Measurements from ENCODE around the gene SLCO2A1.

SLCO2A1 gene

GRCh38 chr3:133892541-133893231, 137.0 kb downstream of the SLCO2A1 start:
- Histone ChIP-seq H3K9ac (ENCODE audit: insufficient read length, low read depth) (no peak overlapping the region), H3K36me3 (ENCODE audit: insufficient read depth, insufficient read length, low read length) (no peaks in the 10 kb centered on the region), H3K9me3 (ENCODE audit: insufficient read depth, low read length) (no peaks in the 10 kb centered on the region), H3K4me1 (ENCODE audit: insufficient read depth, insufficient read length) (peaks cover 24% of the 10 kb centered on the region), H3K27me3 (ENCODE audit: insufficient read depth, insufficient read length) (peaks cover 29% of the 10 kb centered on the region), H3K4me3 (ENCODE audit: insufficient read length, low read depth) (no peak overlapping the region)
- no peak for DNase-seq (ENCODE audit: low read depth, low spot score)
- no peak for TF ChIP-seq YY1 (IDR thresholded peaks at IDR 0.05; ENCODE audit: insufficient read depth, insufficient read length)
- no peak for TF ChIP-seq SUZ12 (IDR thresholded peaks at IDR 0.05; ENCODE audit: extremely low read depth, insufficient read depth, insufficient read length)
- TF ChIP-seq ZNF274 (IDR thresholded peaks at IDR 0.05; ENCODE audit: low read depth, low read length) = no peak

DNA sequence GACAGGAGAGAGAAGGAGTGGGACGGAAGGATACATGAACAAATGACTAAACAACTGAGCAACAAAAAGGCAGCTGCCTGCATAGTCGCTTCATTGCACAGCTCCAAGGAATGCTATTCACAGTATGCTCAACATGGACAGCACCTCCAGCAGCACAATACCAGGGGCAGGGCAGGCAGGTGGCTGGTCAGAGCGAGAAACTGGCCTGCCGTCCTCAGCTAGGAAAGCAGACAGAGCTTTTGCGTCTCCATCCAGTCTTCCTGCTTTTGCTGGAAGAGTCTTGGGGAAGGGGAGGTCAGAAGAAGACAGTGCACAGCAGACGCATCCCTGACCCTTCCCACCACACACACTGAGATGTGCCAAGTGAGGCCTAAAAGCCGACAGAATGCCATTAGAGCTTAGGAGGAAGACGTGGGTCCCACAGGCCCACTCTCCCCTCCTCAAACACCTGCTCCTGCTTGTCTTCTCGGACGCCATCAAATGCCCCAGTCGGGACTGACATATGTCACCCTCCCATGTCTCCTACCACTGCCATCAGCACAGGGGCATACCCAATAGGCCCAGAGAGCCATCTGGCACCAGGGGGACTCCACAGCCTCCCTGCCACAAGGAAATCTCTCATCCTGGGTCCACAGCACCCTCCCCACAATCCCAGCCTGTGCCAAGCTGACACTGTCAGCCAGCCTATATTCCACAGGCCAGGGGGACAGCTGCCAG, 137.9 kb downstream of the SLCO2A1 start:
- Histone ChIP-seq H3K36me3 (ENCODE audit: insufficient read depth, insufficient read length, low read length) (no peaks in the 10 kb centered on the region), H3K4me3 (ENCODE audit: insufficient read length, low read depth) (no peak overlapping the region), H3K4me1 (ENCODE audit: insufficient read depth, insufficient read length) (peaks cover 29% of the 10 kb centered on the region), H3K9me3 (ENCODE audit: insufficient read depth, low read length) (no peaks in the 10 kb centered on the region), H3K9ac (ENCODE audit: insufficient read length, low read depth) (no peak overlapping the region), H3K27me3 (ENCODE audit: insufficient read depth, insufficient read length) (peaks cover 20% of the 10 kb centered on the region)
- no peak for DNase-seq (ENCODE audit: low read depth, low spot score)
- TF ChIP-seq SUZ12 (IDR thresholded peaks at IDR 0.05; ENCODE audit: extremely low read depth, insufficient read depth, insufficient read length) (no peak), YY1 (IDR thresholded peaks at IDR 0.05; ENCODE audit: insufficient read depth, insufficient read length) (no peak), ZNF274 (IDR thresholded peaks at IDR 0.05; ENCODE audit: low read depth, low read length) (no peak)

DNA sequence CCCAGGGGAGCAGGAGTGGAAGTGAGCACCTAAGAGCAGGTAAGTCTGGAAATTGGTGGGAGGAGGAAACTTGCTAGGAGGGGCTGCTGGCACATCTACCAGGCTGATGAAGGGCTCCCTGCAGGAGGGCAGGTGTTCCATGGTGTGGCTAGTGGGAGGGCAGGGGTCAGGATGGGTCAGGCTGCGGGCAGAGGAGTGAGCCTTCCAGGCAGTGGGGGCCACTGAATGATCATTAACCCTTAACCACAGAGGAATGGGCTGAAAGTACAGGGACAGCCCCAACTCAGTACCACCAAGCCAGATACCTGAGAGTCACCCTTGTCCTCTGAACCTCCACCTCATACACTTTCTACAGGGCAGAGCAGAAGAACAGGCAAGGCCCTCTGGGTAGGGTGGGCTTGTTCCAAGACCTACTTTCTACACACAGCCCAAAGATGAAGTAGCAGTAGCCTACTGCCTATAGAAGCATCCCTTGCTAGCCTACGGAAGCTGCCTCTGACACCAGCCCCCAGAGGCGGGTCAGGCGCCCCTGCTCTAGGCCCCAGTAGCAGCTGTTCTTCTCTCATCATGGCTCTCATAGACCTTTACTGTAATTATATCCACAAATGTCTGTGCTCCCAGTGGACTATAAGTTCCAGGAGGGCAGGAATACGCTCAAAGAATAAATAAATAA, 138.6 kb downstream of the SLCO2A1 start:
- DNase-seq (ENCODE audit: low read depth, low spot score) = no peak
- peaks cover 26% of the 10 kb centered on the region for H3K4me1 ChIP-seq (ENCODE audit: insufficient read depth, insufficient read length)
- H3K27me3 ChIP-seq (ENCODE audit: insufficient read depth, insufficient read length) = peaks cover 13% of the 10 kb centered on the region
- H3K9ac ChIP-seq (ENCODE audit: insufficient read length, low read depth) = no peak overlapping the region
- TF ChIP-seq YY1 (IDR thresholded peaks at IDR 0.05; ENCODE audit: insufficient read depth, insufficient read length) (no peak), SUZ12 (IDR thresholded peaks at IDR 0.05; ENCODE audit: extremely low read depth, insufficient read depth, insufficient read length) (no peak), ZNF274 (IDR thresholded peaks at IDR 0.05; ENCODE audit: low read depth, low read length) (no peak)
- no peaks in the 10 kb centered on the region for H3K9me3 ChIP-seq (ENCODE audit: insufficient read depth, low read length)
- H3K4me3 ChIP-seq (ENCODE audit: insufficient read length, low read depth) = no peak overlapping the region
- no peaks in the 10 kb centered on the region for H3K36me3 ChIP-seq (ENCODE audit: insufficient read depth, insufficient read length, low read length)

DNA sequence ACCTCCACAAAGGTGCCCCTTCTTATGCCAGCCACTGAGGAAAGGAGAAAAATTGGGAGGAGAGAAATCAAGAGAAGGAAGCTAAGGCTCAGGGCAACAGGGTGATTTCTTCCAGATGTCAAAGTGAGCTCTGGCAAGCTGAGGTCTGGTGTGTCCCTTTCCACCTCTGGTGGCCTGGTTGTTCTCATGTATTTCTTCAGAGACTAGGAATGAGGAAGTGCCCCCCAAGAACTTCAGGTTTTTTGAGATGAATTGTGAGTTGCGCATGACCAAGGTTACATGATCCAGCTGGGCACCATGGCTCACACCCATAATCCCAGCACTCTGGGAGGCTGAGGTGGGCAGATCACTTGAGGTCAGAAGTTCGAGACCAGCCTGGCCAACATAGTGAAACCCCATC, 139.7 kb downstream of the SLCO2A1 start:
- Histone ChIP-seq H3K36me3 (ENCODE audit: insufficient read depth, insufficient read length, low read length) (no peaks in the 10 kb centered on the region), H3K9me3 (ENCODE audit: insufficient read depth, low read length) (no peaks in the 10 kb centered on the region), H3K4me3 (ENCODE audit: insufficient read length, low read depth) (no peak overlapping the region), H3K9ac (ENCODE audit: insufficient read length, low read depth) (no peak overlapping the region), H3K4me1 (ENCODE audit: insufficient read depth, insufficient read length) (peaks cover 26% of the 10 kb centered on the region), H3K27me3 (ENCODE audit: insufficient read depth, insufficient read length) (peaks cover 10% of the 10 kb centered on the region)
- no peak for DNase-seq (ENCODE audit: low read depth, low spot score)
- TF ChIP-seq ZNF274 (IDR thresholded peaks at IDR 0.05; ENCODE audit: low read depth, low read length) (no peak), YY1 (IDR thresholded peaks at IDR 0.05; ENCODE audit: insufficient read depth, insufficient read length) (no peak), SUZ12 (IDR thresholded peaks at IDR 0.05; ENCODE audit: extremely low read depth, insufficient read depth, insufficient read length) (no peak)

DNA sequence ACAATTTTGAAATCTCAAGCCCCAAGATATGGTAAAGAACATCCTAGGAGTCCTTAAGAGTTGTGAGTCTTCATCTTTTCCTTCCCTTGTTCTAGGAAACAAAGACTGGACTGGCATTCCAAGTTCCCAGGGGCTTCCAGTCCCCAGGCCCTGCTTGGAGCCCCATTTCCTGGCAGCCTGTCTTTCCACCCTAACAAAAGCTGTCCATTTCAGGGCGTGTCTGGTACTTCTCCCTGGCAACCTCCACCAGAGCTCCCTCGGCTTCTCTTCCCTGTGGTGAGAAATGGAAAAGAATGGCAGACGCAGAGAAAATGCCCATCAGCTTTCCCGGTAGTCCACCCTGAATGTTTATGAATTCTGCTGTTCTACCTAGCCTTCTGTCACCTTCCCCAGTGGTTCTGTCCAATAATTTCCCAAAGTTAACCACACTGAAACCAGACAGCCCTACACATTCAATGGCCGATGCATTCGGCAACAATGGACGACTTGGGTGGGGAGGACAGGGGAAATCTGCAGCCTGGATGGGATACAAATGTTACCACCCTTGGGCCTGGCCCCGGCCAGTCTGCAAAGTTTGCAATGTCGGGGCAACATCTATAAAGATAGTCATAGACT, 140.9 kb downstream of the SLCO2A1 start:
- Histone ChIP-seq H3K36me3 (ENCODE audit: insufficient read depth, insufficient read length, low read length) (no peaks in the 10 kb centered on the region), H3K9ac (ENCODE audit: insufficient read length, low read depth) (no peak overlapping the region), H3K4me1 (ENCODE audit: insufficient read depth, insufficient read length) (peaks cover 18% of the 10 kb centered on the region), H3K27me3 (ENCODE audit: insufficient read depth, insufficient read length) (peaks cover 3% of the 10 kb centered on the region), H3K9me3 (ENCODE audit: insufficient read depth, low read length) (no peaks in the 10 kb centered on the region), H3K4me3 (ENCODE audit: insufficient read length, low read depth) (no peak overlapping the region)
- TF ChIP-seq YY1 (IDR thresholded peaks at IDR 0.05; ENCODE audit: insufficient read depth, insufficient read length) = no peak
- TF ChIP-seq SUZ12 (IDR thresholded peaks at IDR 0.05; ENCODE audit: extremely low read depth, insufficient read depth, insufficient read length) = no peak
- TF ChIP-seq ZNF274 (IDR thresholded peaks at IDR 0.05; ENCODE audit: low read depth, low read length) = no peak
- no peak for DNase-seq (ENCODE audit: low read depth, low spot score)

- no peak overlapping the region for H3K9ac ChIP-seq (ENCODE audit: insufficient read length, low read depth)
- H3K36me3 ChIP-seq (ENCODE audit: insufficient read depth, insufficient read length, low read length) = no peaks in the 10 kb centered on the region
- DNase-seq (ENCODE audit: low read depth, low spot score) = no peak
- H3K27me3 ChIP-seq (ENCODE audit: insufficient read depth, insufficient read length) = no peaks in the 10 kb centered on the region
- no peak overlapping the region for H3K4me3 ChIP-seq (ENCODE audit: insufficient read length, low read depth)
- H3K9me3 ChIP-seq (ENCODE audit: insufficient read depth, low read length) = no peaks in the 10 kb centered on the region
- TF ChIP-seq YY1 (IDR thresholded peaks at IDR 0.05; ENCODE audit: insufficient read depth, insufficient read length) = no peak
- TF ChIP-seq SUZ12 (IDR thresholded peaks at IDR 0.05; ENCODE audit: extremely low read depth, insufficient read depth, insufficient read length) = no peak
- TF ChIP-seq ZNF274 (IDR thresholded peaks at IDR 0.05; ENCODE audit: low read depth, low read length) = no peak
- peaks cover 17% of the 10 kb centered on the region for H3K4me1 ChIP-seq (ENCODE audit: insufficient read depth, insufficient read length)
Measured at GRCh38 chr3:133887803-133888703, 141.7 kb downstream of the SLCO2A1 start.

Measured in NT2/D1 (cell line).